Measurements from ENCODE around the gene SYTL3.

- TF ChIP-seq, protein P1, sequence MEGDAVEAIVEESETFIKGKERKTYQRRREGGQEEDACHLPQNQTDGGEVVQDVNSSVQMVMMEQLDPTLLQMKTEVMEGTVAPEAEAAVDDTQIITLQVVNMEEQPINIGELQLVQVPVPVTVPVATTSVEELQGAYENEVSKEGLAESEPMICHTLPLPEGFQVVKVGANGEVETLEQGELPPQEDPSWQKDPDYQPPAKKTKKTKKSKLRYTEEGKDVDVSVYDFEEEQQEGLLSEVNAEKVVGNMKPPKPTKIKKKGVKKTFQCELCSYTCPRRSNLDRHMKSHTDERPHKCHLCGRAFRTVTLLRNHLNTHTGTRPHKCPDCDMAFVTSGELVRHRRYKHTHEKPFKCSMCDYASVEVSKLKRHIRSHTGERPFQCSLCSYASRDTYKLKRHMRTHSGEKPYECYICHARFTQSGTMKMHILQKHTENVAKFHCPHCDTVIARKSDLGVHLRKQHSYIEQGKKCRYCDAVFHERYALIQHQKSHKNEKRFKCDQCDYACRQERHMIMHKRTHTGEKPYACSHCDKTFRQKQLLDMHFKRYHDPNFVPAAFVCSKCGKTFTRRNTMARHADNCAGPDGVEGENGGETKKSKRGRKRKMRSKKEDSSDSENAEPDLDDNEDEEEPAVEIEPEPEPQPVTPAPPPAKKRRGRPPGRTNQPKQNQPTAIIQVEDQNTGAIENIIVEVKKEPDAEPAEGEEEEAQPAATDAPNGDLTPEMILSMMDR (IDR thresholded peaks at IDR 0.05), result no peak
- TF ChIP-seq POLR2A (IDR thresholded peaks at IDR 0.05), result no peak
- no peak for TF ChIP-seq EP300 (IDR thresholded peaks at IDR 0.05)
- no peak for TF ChIP-seq POLR2AphosphoS5 (IDR thresholded peaks at IDR 0.05)
These were observed 9.3 kb upstream of the SYTL3 start for GRCh38 chr6:158640519-158640918.
